ENCODE results near the gene DDX3X. TPM values are rescaled to one million over a fixed set of nuclear protein-coding genes. Genes with fewer than 3 reads are reported as not detected.

DDX3X gene
- total and polyA plus RNA-seq, 7 experiments from 2014 or later: 209 to 790 (median 295) TPM

GRCh38 chrX:41322821-41323603 lies 10.9 kb upstream of the DDX3X start:
- H3K4me3 Mint-ChIP-seq: no peak overlapping the region
- H3K27ac Mint-ChIP-seq: peak overlapping the region in 2 of 9 donors; percentile 51 to 72
- no peak overlapping the region for H3K27ac ChIP-seq (ENCODE audit: low read depth, low read length)
- no peaks in the 10 kb centered on the region for H3K27me3 Mint-ChIP-seq
- no peak for DNase-seq
- H3K4me3 ChIP-seq (ENCODE audit: low read length): no peak overlapping the region
- H3K4me1 ChIP-seq (ENCODE audit: control insufficient read depth in 2 of 2, insufficient read depth in 2 of 2, low read length in 2 of 2): no peaks in the 10 kb centered on the region
- no peaks in the 10 kb centered on the region for H3K36me3 Mint-ChIP-seq
- no peaks in the 10 kb centered on the region for H3K9me3 ChIP-seq (ENCODE audit: control insufficient read depth in 2 of 3, low read length in 3 of 3)
- intact Hi-C loops (cut with micrococcal nuclease): no loop called here
- CTCF ChIA-PET: no interaction called here
- ATAC-seq: no peak
- no peaks in the 10 kb centered on the region for H3K27me3 ChIP-seq (ENCODE audit: control insufficient read depth in 2 of 2, insufficient read depth in 2 of 2, low read length in 2 of 2)
- no peaks in the 10 kb centered on the region for H3K36me3 ChIP-seq (ENCODE audit: control insufficient read depth in 2 of 3, insufficient read depth in 3 of 3, low read length in 3 of 3)
- no peaks in the 10 kb centered on the region for H3K9me3 Mint-ChIP-seq
- peaks cover 0 to 4% (median 0%) of the 10 kb centered on the region in 7 donors for H3K4me1 Mint-ChIP-seq
- POLR2A ChIA-PET: no interaction called here

GRCh38 chrX:41326431-41326830 lies 7.5 kb upstream of the DDX3X start:
- CTCF ChIA-PET: no interaction called here
- no peak overlapping the region for H3K27ac Mint-ChIP-seq
- no peak overlapping the region for H3K27ac ChIP-seq (ENCODE audit: low read depth, low read length)
- peaks cover 0 to 23% (median 8%) of the 10 kb centered on the region in 7 donors for H3K4me1 Mint-ChIP-seq
- no peaks in the 10 kb centered on the region for H3K36me3 Mint-ChIP-seq
- no peaks in the 10 kb centered on the region for H3K9me3 Mint-ChIP-seq
- H3K27me3 Mint-ChIP-seq: no peaks in the 10 kb centered on the region
- no peaks in the 10 kb centered on the region for H3K36me3 ChIP-seq (ENCODE audit: control insufficient read depth in 2 of 3, insufficient read depth in 3 of 3, low read length in 3 of 3)
- no peaks in the 10 kb centered on the region for H3K9me3 ChIP-seq (ENCODE audit: control insufficient read depth in 2 of 3, low read length in 3 of 3)
- no peak overlapping the region for H3K4me3 ChIP-seq (ENCODE audit: low read length)
- POLR2A ChIA-PET: interaction anchor here (0.6 to 0.7 kb wide), 2 partner anchors 48 to 116 kb away, joined by 3 read pairs; no protein-coding TSS in a partner anchor
- ATAC-seq (no peak), DNase-seq (no peak)
- H3K4me3 Mint-ChIP-seq: peak overlapping the region in 1 of 10 donors; percentile 9
- no peaks in the 10 kb centered on the region for H3K27me3 ChIP-seq (ENCODE audit: control insufficient read depth in 2 of 2, insufficient read depth in 2 of 2, low read length in 2 of 2)
- no peaks in the 10 kb centered on the region for H3K4me1 ChIP-seq (ENCODE audit: control insufficient read depth in 2 of 2, insufficient read depth in 2 of 2, low read length in 2 of 2)
- intact Hi-C loops (cut with micrococcal nuclease): no loop called here

GRCh38 chrX:41327341-41327740 lies 6.6 kb upstream of the DDX3X start:
- ChIA-PET CTCF (no interaction called here), POLR2A (no interaction called here)
- no peak overlapping the region for H3K4me3 Mint-ChIP-seq
- H3K27ac Mint-ChIP-seq: no peak overlapping the region
- H3K27me3 ChIP-seq (ENCODE audit: control insufficient read depth in 2 of 2, insufficient read depth in 2 of 2, low read length in 2 of 2): no peaks in the 10 kb centered on the region
- H3K4me1 Mint-ChIP-seq: peaks cover 0 to 32% (median 8%) of the 10 kb centered on the region in 7 donors
- intact Hi-C loops (cut with micrococcal nuclease): no loop called here
- H3K4me3 ChIP-seq (ENCODE audit: low read length): no peak overlapping the region
- H3K4me1 ChIP-seq (ENCODE audit: control insufficient read depth in 2 of 2, insufficient read depth in 2 of 2, low read length in 2 of 2): peaks cover 0 to 5% of the 10 kb centered on the region in 2 donors
- DNase-seq: no peak
- no peaks in the 10 kb centered on the region for H3K36me3 ChIP-seq (ENCODE audit: control insufficient read depth in 2 of 3, insufficient read depth in 3 of 3, low read length in 3 of 3)
- no peak overlapping the region for H3K27ac ChIP-seq (ENCODE audit: low read depth, low read length)
- no peaks in the 10 kb centered on the region for H3K27me3 Mint-ChIP-seq
- no peaks in the 10 kb centered on the region for H3K9me3 Mint-ChIP-seq
- no peaks in the 10 kb centered on the region for H3K9me3 ChIP-seq (ENCODE audit: control insufficient read depth in 2 of 3, low read length in 3 of 3)
- no peak for ATAC-seq
- no peaks in the 10 kb centered on the region for H3K36me3 Mint-ChIP-seq

- DNase-seq: no peak
- Histone ChIP-seq H3K9me3 (ENCODE audit: control insufficient read depth in 2 of 3, low read length in 3 of 3) (no peaks in the 10 kb centered on the region), H3K27me3 (ENCODE audit: control insufficient read depth in 2 of 2, insufficient read depth in 2 of 2, low read length in 2 of 2) (no peaks in the 10 kb centered on the region), H3K27ac (ENCODE audit: low read depth, low read length) (no peak overlapping the region), H3K36me3 (ENCODE audit: control insufficient read depth in 2 of 3, insufficient read depth in 3 of 3, low read length in 3 of 3) (peaks cover 0 to 4% (median 0%) of the 10 kb centered on the region in 3 experiments), H3K4me3 (ENCODE audit: low read length) (no peak overlapping the region), H3K4me1 (ENCODE audit: control insufficient read depth in 2 of 2, insufficient read depth in 2 of 2, low read length in 2 of 2) (peaks cover 0 to 5% of the 10 kb centered on the region in 2 donors)
- Mint-ChIP-seq H3K4me3 (peak overlapping the region in 6 of 10 donors; percentile 34 to 65 (median 48)), H3K9me3 (peaks cover 0 to 8% (median 0%) of the 10 kb centered on the region in 11 donors), H3K36me3 (no peaks in the 10 kb centered on the region), H3K4me1 (peaks cover 0 to 36% (median 8%) of the 10 kb centered on the region in 7 donors), H3K27ac (peak overlapping the region in 5 of 9 donors; percentile 8 to 100 (median 47)), H3K27me3 (peaks cover 0 to 2% (median 0%) of the 10 kb centered on the region in 5 donors)
- no peak for ATAC-seq
- ChIA-PET CTCF (no interaction called here), POLR2A (interaction anchor here (1.3 to 4.0 kb wide), 2 partner anchors 11 to 12 kb away, joined by 6 to 18 read pairs; no protein-coding TSS in a partner anchor)
- intact Hi-C loops (cut with micrococcal nuclease): no loop called here
Observed at GRCh38 chrX:41329101-41329500, 4.9 kb upstream of the DDX3X start.

GRCh38 chrX:41332005-41332404 lies 2.0 kb upstream of the DDX3X start:
- H3K27ac Mint-ChIP-seq: peak overlapping the region; percentile 99 to 100 (median 100)
- POLR2A ChIA-PET: interaction anchor here (1.1 to 4.0 kb wide), 3 partner anchors 8 to 110 kb away, joined by 3 to 18 read pairs (median 6); no protein-coding TSS in a partner anchor
- peaks cover 0 to 47% (median 12%) of the 10 kb centered on the region in 7 donors for H3K4me1 Mint-ChIP-seq
- H3K27me3 Mint-ChIP-seq: peaks cover 0 to 6% (median 0%) of the 10 kb centered on the region in 5 donors
- H3K36me3 ChIP-seq (ENCODE audit: control insufficient read depth in 2 of 3, insufficient read depth in 3 of 3, low read length in 3 of 3): peaks cover 0 to 11% (median 0%) of the 10 kb centered on the region in 3 experiments
- ATAC-seq: no peak
- H3K36me3 Mint-ChIP-seq: peaks cover 0 to 13% (median 5%) of the 10 kb centered on the region in 5 donors
- H3K4me3 Mint-ChIP-seq: peak overlapping the region; percentile 92 to 99 (median 96)
- CTCF ChIA-PET: no interaction called here
- H3K27ac ChIP-seq (ENCODE audit: low read depth, low read length): peak overlapping the region; percentile 100
- intact Hi-C loops (cut with micrococcal nuclease): loop anchor here (2.0 to 10.0 kb wide), 11 partner anchors 51 to 1613 kb away; partner anchors contain the start of genes CXorf38 (in 2 of the 2), ATP6AP2 (in 1 of the 2), BCOR (in 1 of the 2) and CASK (in 1 of the 2)
- DNase-seq: no peak
- peaks cover 0 to 5% of the 10 kb centered on the region in 2 donors for H3K4me1 ChIP-seq (ENCODE audit: control insufficient read depth in 2 of 2, insufficient read depth in 2 of 2, low read length in 2 of 2)
- no peaks in the 10 kb centered on the region for H3K27me3 ChIP-seq (ENCODE audit: control insufficient read depth in 2 of 2, insufficient read depth in 2 of 2, low read length in 2 of 2)
- H3K9me3 ChIP-seq (ENCODE audit: control insufficient read depth in 2 of 3, low read length in 3 of 3): no peaks in the 10 kb centered on the region
- H3K9me3 Mint-ChIP-seq: peaks cover 0 to 21% (median 0%) of the 10 kb centered on the region in 11 donors
- peak overlapping the region; percentile 91 for H3K4me3 ChIP-seq (ENCODE audit: low read length)

- intact Hi-C loops (cut with micrococcal nuclease): loop anchor here (1.0 to 10.0 kb wide), 14 partner anchors 50 to 1612 kb away; partner anchors contain the start of genes CXorf38 (in 2 of the 2), ATP6AP2 (in 1 of the 2), BCOR (in 1 of the 2) and CASK (in 1 of the 2)
- Histone ChIP-seq H3K27ac (ENCODE audit: low read depth, low read length) (peak overlapping the region; percentile 100), H3K36me3 (ENCODE audit: control insufficient read depth in 2 of 3, insufficient read depth in 3 of 3, low read length in 3 of 3) (peaks cover 0 to 11% (median 0%) of the 10 kb centered on the region in 3 experiments), H3K4me1 (ENCODE audit: control insufficient read depth in 2 of 2, insufficient read depth in 2 of 2, low read length in 2 of 2) (peaks cover 0 to 5% of the 10 kb centered on the region in 2 donors), H3K9me3 (ENCODE audit: control insufficient read depth in 2 of 3, low read length in 3 of 3) (no peaks in the 10 kb centered on the region), H3K27me3 (ENCODE audit: control insufficient read depth in 2 of 2, insufficient read depth in 2 of 2, low read length in 2 of 2) (no peaks in the 10 kb centered on the region), H3K4me3 (ENCODE audit: low read length) (peak overlapping the region; percentile 91)
- Mint-ChIP-seq H3K27me3 (peaks cover 0 to 6% (median 0%) of the 10 kb centered on the region in 5 donors), H3K4me1 (peaks cover 0 to 52% (median 17%) of the 10 kb centered on the region in 7 donors), H3K27ac (peak overlapping the region; percentile 99 to 100 (median 100)), H3K36me3 (peaks cover 0 to 18% (median 9%) of the 10 kb centered on the region in 5 donors), H3K4me3 (peak overlapping the region; percentile 92 to 99 (median 96)), H3K9me3 (peaks cover 0 to 21% (median 0%) of the 10 kb centered on the region in 11 donors)
- ATAC-seq (no peak), DNase-seq (peak in 3 of 9 donors; percentile 17 to 28 (median 28))
- ChIA-PET CTCF (no interaction called here), POLR2A (interaction anchor here (1.6 to 4.0 kb wide), 2 partner anchors 8 to 89 kb away, joined by 5 to 18 read pairs; no protein-coding TSS in a partner anchor)
Observed at GRCh38 chrX:41332408-41333002, 1.5 kb upstream of the DDX3X start.
